Peyer's patch (tissue), 4 donors: ENCODE data around the gene CCDC39.

ENCODE experiments used
- POLR2A ChIP-seq, 2 donors: fragments of 450-650 bp; IDR thresholded peaks; one replicate each; pipeline ENCODE4 v1.5.1; 2017; ENCODE audit warnings: antibody characterized with exemption in 2 of 2, mild to moderate bottlenecking in 2 of 2, moderate library complexity in 2 of 2
- TF ChIP-seq, protein P1 (sequence below), 6 experiments: fragments of 450-650 bp in 4 of 6; fragments of 200-600 bp in 2 of 6; sonication (generic) in 1 of 6; IDR thresholded peaks; one replicate each; pipeline ENCODE4 v1.5.1; 2017 to 2019; ENCODE audit warnings: antibody characterized with exemption in 6 of 6, mild to moderate bottlenecking in 3 of 6, moderate library complexity in 1 of 6

DNA sequence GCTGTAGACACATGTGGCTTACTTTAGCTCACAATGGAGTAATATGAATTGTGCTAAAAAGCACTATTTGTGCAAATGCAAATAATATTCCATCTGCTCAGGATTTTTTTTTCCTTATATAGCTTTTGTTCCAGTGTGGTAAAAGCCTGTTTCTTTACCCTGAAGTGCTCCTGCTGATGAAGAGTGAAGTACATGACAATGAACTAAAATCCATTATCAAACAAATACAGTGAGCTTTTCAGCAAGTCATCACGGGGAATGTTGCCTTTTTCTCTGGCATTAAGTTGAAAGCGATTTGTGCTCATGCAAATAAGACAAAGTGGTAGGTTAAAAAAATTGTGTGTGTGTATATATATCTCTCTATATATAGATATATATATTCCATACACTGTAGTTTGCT, 28.6 kb upstream of the CCDC39 start:
- no peak for TF ChIP-seq POLR2A (IDR thresholded peaks at IDR 0.05)
- TF ChIP-seq, protein P1, sequence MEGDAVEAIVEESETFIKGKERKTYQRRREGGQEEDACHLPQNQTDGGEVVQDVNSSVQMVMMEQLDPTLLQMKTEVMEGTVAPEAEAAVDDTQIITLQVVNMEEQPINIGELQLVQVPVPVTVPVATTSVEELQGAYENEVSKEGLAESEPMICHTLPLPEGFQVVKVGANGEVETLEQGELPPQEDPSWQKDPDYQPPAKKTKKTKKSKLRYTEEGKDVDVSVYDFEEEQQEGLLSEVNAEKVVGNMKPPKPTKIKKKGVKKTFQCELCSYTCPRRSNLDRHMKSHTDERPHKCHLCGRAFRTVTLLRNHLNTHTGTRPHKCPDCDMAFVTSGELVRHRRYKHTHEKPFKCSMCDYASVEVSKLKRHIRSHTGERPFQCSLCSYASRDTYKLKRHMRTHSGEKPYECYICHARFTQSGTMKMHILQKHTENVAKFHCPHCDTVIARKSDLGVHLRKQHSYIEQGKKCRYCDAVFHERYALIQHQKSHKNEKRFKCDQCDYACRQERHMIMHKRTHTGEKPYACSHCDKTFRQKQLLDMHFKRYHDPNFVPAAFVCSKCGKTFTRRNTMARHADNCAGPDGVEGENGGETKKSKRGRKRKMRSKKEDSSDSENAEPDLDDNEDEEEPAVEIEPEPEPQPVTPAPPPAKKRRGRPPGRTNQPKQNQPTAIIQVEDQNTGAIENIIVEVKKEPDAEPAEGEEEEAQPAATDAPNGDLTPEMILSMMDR (IDR thresholded peaks at IDR 0.05) = no peak
